Measurements from ENCODE around the gene HES7.

HES7 gene

DNA sequence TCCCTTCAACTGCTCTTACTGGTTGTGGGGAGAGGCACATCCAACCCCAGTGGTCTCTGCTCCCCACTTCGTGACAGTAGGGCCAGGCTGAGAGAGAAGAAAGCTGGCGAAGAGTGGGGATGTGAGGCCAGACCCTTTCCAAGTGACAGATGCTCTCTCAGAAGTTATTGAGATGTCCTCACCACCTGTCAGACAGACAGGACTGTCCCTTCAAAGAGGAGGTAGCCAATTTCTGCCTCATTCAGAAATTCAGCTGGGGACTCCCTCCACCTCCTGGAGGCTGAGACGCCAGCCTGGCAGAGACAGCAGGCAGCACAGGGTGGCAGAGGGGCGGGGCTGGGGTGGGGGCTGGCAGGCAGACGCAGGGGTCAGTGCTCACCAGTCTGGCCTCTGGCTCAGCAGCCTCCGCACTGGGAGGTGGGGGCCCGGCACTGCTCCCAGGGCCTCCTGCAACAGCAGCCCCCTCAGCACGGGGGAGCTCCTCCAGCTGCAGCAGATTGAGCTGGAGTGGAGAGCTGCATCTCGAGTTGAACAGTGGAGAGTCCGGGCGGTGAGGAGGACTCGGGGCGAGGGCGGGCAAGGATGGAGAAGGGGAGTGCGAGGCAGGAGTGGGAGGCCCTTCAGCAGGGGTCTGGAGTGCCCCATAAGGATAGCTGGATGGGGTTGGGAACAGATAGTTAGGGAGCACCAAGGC is 19.1 kb upstream of the HES7 start:
- Histone ChIP-seq H3K4me2 (ENCODE audit: low read length) (no peak overlapping the region), H2BK120ac (ENCODE audit: low read depth, low read length) (no peak overlapping the region), H3K27ac (ENCODE audit: low read depth, low read length) (no peak overlapping the region), H3K18ac (ENCODE audit: low read length) (no peak overlapping the region), H4K8ac (ENCODE audit: low read depth, low read length) (no peak overlapping the region), H2BK15ac (replicated peaks; ENCODE audit: low read depth) (no peak overlapping the region), H3K4ac (ENCODE audit: low read depth, low read length) (no peak overlapping the region), H3K79me2 (ENCODE audit: control insufficient read depth, insufficient read depth, low read length) (no peaks in the 10 kb centered on the region), H2AK5ac (ENCODE audit: low read length) (no peak overlapping the region), H3K4me3 (ENCODE audit: low read length) (no peak overlapping the region), H3K56ac (ENCODE audit: low read length) (no peak overlapping the region), H3K27me3 (ENCODE audit: insufficient read depth, low read length, poor library complexity) (no peaks in the 10 kb centered on the region), H2BK5ac (ENCODE audit: low read length) (no peak overlapping the region), H3K36me3 (ENCODE audit: control insufficient read depth, insufficient read depth, low read length) (peaks cover 6% of the 10 kb centered on the region), H3K4me1 (ENCODE audit: control insufficient read depth, low read depth, low read length) (no peaks in the 10 kb centered on the region), H3K23ac (ENCODE audit: low read length) (no peak overlapping the region), H3K9ac (ENCODE audit: low read length) (no peak overlapping the region), H4K5ac (ENCODE audit: low read length) (no peak overlapping the region), H3K79me1 (ENCODE audit: low read length) (no peaks in the 10 kb centered on the region)
- WGBS (ENCODE audit: extremely low coverage, insufficient coverage, low lambda C conversion rate), result no CpG with 5 or more reads among the region's 15 CpGs
- DNase-seq, result no peak

DNA sequence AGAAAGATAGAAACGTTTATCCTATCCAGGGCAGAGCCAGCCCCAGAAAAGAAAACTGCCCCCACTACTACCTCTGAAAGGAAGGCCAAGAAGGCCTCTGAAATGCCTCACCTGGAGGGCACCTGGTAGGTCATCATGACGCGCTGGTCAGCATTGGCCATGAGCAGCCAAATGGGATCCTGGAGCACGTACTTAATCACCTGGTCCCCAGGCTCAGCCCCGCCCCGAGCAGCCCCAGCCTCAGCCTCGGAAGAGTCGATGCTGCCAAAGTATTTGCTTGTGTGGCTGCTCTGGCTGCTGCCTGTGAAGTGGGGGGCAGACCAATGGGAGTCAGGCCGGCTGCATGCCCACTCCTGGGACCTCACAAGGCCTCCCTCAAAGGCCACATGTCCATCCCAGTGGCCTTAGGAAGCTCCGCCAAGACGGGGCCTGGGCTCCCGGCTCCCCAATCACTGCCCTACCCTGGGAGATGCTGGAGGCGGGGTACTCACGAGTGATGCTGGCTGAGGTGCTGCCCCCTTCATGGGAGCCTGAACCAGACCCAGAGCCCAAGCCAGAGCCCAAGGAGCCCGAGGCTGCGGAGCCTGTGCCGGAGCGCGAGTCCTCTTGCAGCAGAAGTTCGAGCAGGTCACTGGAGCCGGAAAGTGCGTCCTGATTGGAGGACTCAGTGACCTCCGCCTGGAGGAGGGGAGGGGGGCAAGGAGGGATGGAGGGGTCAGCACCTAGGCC is 18.4 kb upstream of the HES7 start:
- Histone ChIP-seq H3K9ac (ENCODE audit: low read length) (no peak overlapping the region), H3K18ac (ENCODE audit: low read length) (no peak overlapping the region), H2BK120ac (ENCODE audit: low read depth, low read length) (no peak overlapping the region), H3K79me1 (ENCODE audit: low read length) (no peaks in the 10 kb centered on the region), H3K4ac (ENCODE audit: low read depth, low read length) (no peak overlapping the region), H2AK5ac (ENCODE audit: low read length) (no peak overlapping the region), H3K27me3 (ENCODE audit: insufficient read depth, low read length, poor library complexity) (peaks cover 2% of the 10 kb centered on the region), H2BK15ac (replicated peaks; ENCODE audit: low read depth) (no peak overlapping the region), H3K4me3 (ENCODE audit: low read length) (no peak overlapping the region), H4K5ac (ENCODE audit: low read length) (no peak overlapping the region), H3K79me2 (ENCODE audit: control insufficient read depth, insufficient read depth, low read length) (no peaks in the 10 kb centered on the region), H4K8ac (ENCODE audit: low read depth, low read length) (no peak overlapping the region), H2BK5ac (ENCODE audit: low read length) (no peak overlapping the region), H3K27ac (ENCODE audit: low read depth, low read length) (no peak overlapping the region), H3K4me2 (ENCODE audit: low read length) (no peak overlapping the region), H3K56ac (ENCODE audit: low read length) (no peak overlapping the region), H3K36me3 (ENCODE audit: control insufficient read depth, insufficient read depth, low read length) (peaks cover 6% of the 10 kb centered on the region), H3K4me1 (ENCODE audit: control insufficient read depth, low read depth, low read length) (peaks cover 3% of the 10 kb centered on the region), H3K23ac (ENCODE audit: low read length) (no peak overlapping the region)
- WGBS (ENCODE audit: extremely low coverage, insufficient coverage, low lambda C conversion rate), result no CpG with 5 or more reads among the region's 23 CpGs
- DNase-seq, result no peak

GRCh38 chr17:8141741-8142140 is 17.8 kb upstream of the HES7 start:
- Histone ChIP-seq H3K23ac (ENCODE audit: low read length) (no peak overlapping the region), H3K18ac (ENCODE audit: low read length) (no peak overlapping the region), H3K4me2 (ENCODE audit: low read length) (no peak overlapping the region), H2BK15ac (replicated peaks; ENCODE audit: low read depth) (no peak overlapping the region), H2AK5ac (ENCODE audit: low read length) (no peak overlapping the region), H2BK120ac (ENCODE audit: low read depth, low read length) (no peak overlapping the region), H4K8ac (ENCODE audit: low read depth, low read length) (no peak overlapping the region), H3K4me1 (ENCODE audit: control insufficient read depth, low read depth, low read length) (peaks cover 3% of the 10 kb centered on the region), H3K56ac (ENCODE audit: low read length) (no peak overlapping the region), H3K4ac (ENCODE audit: low read depth, low read length) (no peak overlapping the region), H4K5ac (ENCODE audit: low read length) (no peak overlapping the region), H3K79me1 (ENCODE audit: low read length) (no peaks in the 10 kb centered on the region), H3K36me3 (ENCODE audit: control insufficient read depth, insufficient read depth, low read length) (peaks cover 6% of the 10 kb centered on the region), H3K79me2 (ENCODE audit: control insufficient read depth, insufficient read depth, low read length) (no peaks in the 10 kb centered on the region), H3K4me3 (ENCODE audit: low read length) (no peak overlapping the region), H3K27ac (ENCODE audit: low read depth, low read length) (no peak overlapping the region), H3K9ac (ENCODE audit: low read length) (no peak overlapping the region), H3K27me3 (ENCODE audit: insufficient read depth, low read length, poor library complexity) (peaks cover 2% of the 10 kb centered on the region), H2BK5ac (ENCODE audit: low read length) (no peak overlapping the region)
- DNase-seq, result no peak
- no CpG with 5 or more reads among the region's 11 CpGs for WGBS (ENCODE audit: extremely low coverage, insufficient coverage, low lambda C conversion rate)

- Histone ChIP-seq H2BK120ac (ENCODE audit: low read depth, low read length) (no peak overlapping the region), H3K9ac (ENCODE audit: low read length) (no peak overlapping the region)
These were observed 17.1 kb upstream of the HES7 start for GRCh38 chr17:8141045-8141444.

DNA sequence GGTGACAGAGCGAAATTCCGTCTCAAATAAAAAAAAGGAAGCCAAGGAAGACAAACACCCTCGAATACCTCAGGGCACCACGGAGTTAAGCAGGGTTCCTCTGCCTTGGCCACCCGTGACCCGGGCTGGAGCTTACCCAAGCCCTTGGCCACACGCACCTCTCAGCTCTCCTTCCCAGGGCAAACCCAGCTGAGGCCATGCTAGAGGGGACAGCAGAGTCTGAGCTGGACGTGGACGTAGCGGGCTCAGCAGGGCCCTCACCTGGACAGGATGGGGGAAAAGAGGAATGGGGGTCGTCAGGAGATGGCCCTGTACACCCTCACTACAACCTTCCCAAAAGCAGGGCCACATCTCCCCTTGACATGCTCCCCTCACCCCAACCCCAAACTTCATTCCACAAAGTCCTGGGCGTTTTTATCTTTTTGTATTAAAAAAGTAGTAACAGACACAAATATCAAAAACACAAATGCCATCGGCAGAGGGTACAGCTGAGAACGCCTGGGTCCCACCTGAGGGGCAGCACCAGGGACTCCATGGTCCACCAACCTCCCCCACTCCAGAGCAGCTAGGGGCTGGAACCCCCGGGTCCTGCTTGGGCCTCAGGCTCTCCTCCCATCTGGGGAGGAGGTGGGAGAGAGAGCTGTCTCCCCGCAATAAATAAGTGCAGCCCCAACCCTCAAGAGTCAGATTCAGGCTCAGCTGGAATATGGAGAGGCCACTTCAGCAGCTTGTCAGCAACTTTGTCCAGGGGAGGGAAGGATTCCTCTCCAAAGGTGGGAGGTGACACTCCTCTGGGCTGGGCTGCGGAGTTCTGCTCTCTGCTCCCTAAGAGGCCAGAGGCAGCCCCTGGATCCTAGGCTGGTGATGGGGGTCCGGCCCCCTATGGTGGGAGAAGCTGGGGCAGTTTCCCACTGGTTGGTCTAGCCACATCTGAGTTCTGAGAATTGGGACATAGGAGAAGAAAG is 16.4 kb upstream of the HES7 start:
- no peak overlapping the region for H2AK5ac ChIP-seq (ENCODE audit: low read length)
- H3K56ac ChIP-seq (ENCODE audit: low read length), result no peak overlapping the region
- WGBS (ENCODE audit: extremely low coverage, insufficient coverage, low lambda C conversion rate), result no CpG with 5 or more reads among the region's 18 CpGs
- no peak overlapping the region for H2BK15ac ChIP-seq (replicated peaks; ENCODE audit: low read depth)
- no peak overlapping the region for H2BK5ac ChIP-seq (ENCODE audit: low read length)
- H3K79me2 ChIP-seq (ENCODE audit: control insufficient read depth, insufficient read depth, low read length), result no peaks in the 10 kb centered on the region
- H3K27me3 ChIP-seq (ENCODE audit: insufficient read depth, low read length, poor library complexity), result peaks cover 2% of the 10 kb centered on the region
- no peak overlapping the region for H3K9ac ChIP-seq (ENCODE audit: low read length)
- H3K4me2 ChIP-seq (ENCODE audit: low read length), result no peak overlapping the region
- H3K18ac ChIP-seq (ENCODE audit: low read length), result no peak overlapping the region
- no peak overlapping the region for H4K8ac ChIP-seq (ENCODE audit: low read depth, low read length)
- H3K4ac ChIP-seq (ENCODE audit: low read depth, low read length), result no peak overlapping the region
- H4K5ac ChIP-seq (ENCODE audit: low read length), result no peak overlapping the region
- peaks cover 1% of the 10 kb centered on the region for H3K36me3 ChIP-seq (ENCODE audit: control insufficient read depth, insufficient read depth, low read length)
- no peak overlapping the region for H3K27ac ChIP-seq (ENCODE audit: low read depth, low read length)
- H2BK120ac ChIP-seq (ENCODE audit: low read depth, low read length), result no peak overlapping the region
- no peak overlapping the region for H3K23ac ChIP-seq (ENCODE audit: low read length)
- H3K4me3 ChIP-seq (ENCODE audit: low read length), result no peak overlapping the region
- H3K79me1 ChIP-seq (ENCODE audit: low read length), result no peaks in the 10 kb centered on the region
- H3K4me1 ChIP-seq (ENCODE audit: control insufficient read depth, low read depth, low read length), result peaks cover 3% of the 10 kb centered on the region
- DNase-seq, result no peak

More at GRCh38 chr17:8141045-8141444, 17.1 kb upstream of the HES7 start:
- no peaks in the 10 kb centered on the region for H3K79me2 ChIP-seq (ENCODE audit: control insufficient read depth, insufficient read depth, low read length)
- no peak overlapping the region for H4K8ac ChIP-seq (ENCODE audit: low read depth, low read length)
- H3K79me1 ChIP-seq (ENCODE audit: low read length), result no peaks in the 10 kb centered on the region
- no peak overlapping the region for H2BK15ac ChIP-seq (replicated peaks; ENCODE audit: low read depth)
- H3K23ac ChIP-seq (ENCODE audit: low read length), result no peak overlapping the region
- H3K4me1 ChIP-seq (ENCODE audit: control insufficient read depth, low read depth, low read length), result peaks cover 3% of the 10 kb centered on the region
- no peak overlapping the region for H3K27ac ChIP-seq (ENCODE audit: low read depth, low read length)
- H3K4ac ChIP-seq (ENCODE audit: low read depth, low read length), result no peak overlapping the region
- H3K56ac ChIP-seq (ENCODE audit: low read length), result no peak overlapping the region
- H3K18ac ChIP-seq (ENCODE audit: low read length), result no peak overlapping the region
- no peak for DNase-seq
- no CpG with 5 or more reads among the region's 7 CpGs for WGBS (ENCODE audit: extremely low coverage, insufficient coverage, low lambda C conversion rate)
- peaks cover 3% of the 10 kb centered on the region for H3K36me3 ChIP-seq (ENCODE audit: control insufficient read depth, insufficient read depth, low read length)
- H2AK5ac ChIP-seq (ENCODE audit: low read length), result no peak overlapping the region
- H3K4me3 ChIP-seq (ENCODE audit: low read length), result no peak overlapping the region
- no peak overlapping the region for H4K5ac ChIP-seq (ENCODE audit: low read length)
- peaks cover 2% of the 10 kb centered on the region for H3K27me3 ChIP-seq (ENCODE audit: insufficient read depth, low read length, poor library complexity)
- H2BK5ac ChIP-seq (ENCODE audit: low read length), result no peak overlapping the region
- H3K4me2 ChIP-seq (ENCODE audit: low read length), result no peak overlapping the region

Measured in mesendoderm (in vitro differentiated cells).